NK-92 treated with Interleukin-12 subunit alpha and Interleukin-12 subunit beta, amount 100 ng/mL, for 24 hours (cell line): Measurements from ENCODE around the gene PCDHA11.
A peak's percentile ranks its signal among the peaks of the same experiment; 100 is the strongest.
"Not testable (repeated sequence)": the region's sequence is repeated elsewhere in the genome, so short reads cannot be mapped to it uniquely, and the experiment has no call there.

ENCODE experiments used
- DNase-seq: peaks from one replicate; lab custom pipeline; 2025; lab: John Stamatoyannopoulos, UW

Gene PCDHA11, protein sequence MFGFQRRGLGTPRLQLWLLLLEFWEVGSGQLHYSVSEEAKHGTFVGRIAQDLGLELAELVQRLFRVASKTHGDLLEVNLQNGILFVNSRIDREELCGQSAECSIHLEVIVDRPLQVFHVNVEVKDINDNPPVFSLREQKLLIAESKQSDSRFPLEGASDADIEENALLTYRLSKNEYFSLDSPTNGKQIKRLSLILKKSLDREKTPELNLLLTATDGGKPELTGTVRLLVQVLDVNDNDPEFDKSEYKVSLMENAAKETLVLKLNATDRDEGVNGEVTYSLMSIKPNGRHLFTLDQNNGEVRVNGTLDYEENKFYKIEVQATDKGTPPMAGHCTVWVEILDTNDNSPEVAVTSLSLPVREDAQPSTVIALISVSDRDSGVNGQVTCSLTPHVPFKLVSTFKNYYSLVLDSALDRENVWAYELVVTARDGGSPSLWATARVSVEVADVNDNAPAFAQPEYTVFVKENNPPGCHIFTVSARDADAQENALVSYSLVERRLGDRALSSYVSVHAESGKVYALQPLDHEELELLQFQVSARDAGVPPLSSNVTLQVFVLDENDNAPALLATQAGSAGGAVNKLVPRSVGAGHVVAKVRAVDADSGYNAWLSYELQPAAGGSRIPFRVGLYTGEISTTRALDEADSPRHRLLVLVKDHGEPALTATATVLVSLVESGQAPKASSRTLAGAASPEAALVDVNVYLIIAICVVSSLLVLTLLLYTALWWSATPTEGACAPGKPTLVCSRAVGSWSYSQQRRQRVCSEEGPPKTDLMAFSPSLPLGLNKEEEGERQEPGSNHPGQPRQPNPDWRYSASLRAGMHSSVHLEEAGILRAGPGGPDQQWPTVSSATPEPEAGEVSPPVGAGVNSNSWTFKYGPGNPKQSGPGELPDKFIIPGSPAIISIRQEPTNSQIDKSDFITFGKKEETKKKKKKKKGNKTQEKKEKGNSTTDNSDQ

DNA sequence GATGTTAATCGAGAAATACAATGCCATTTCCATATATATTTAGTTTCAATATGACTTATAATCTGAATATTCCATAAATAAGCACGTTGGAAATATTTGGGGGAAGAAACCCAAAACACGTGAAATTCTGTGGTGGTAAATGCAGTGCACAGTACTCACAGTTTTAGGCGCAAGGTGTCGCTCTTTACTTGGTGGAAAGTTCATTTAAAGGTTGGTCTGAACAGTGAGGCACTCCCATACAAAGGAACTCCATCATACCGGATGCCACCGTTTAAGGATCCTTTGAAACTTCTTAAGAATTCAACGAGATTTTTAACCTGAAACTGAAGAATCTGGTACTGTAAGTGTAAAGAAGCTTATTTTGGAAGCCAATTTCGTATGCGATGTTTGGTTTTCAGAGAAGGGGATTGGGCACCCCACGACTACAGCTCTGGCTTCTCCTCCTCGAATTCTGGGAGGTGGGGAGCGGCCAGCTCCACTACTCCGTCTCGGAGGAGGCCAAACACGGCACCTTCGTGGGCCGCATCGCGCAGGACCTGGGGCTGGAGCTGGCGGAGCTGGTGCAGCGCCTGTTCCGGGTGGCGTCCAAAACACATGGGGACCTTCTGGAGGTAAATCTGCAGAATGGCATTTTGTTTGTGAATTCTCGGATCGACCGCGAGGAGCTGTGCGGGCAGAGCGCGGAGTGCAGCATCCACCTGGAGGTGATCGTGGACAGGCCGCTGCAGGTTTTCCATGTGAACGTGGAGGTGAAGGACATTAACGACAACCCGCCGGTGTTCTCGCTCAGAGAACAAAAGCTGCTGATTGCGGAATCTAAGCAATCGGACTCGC, at the start of gene PCDHA11:
TSS of gene PCDHA11 (plus strand) at position 237 of the 834 bp plus-strand sequence. CDS start at position 384, 147 bp downstream.
- no peak for DNase-seq

- no peak for DNase-seq
Observed at GRCh38 chr5:140821375-140822280, 47.1 kb upstream of the PCDHA11 start, which contains the start of gene PCDHA5. PCDHA5 (plus strand) TSS chr5:140821613.

DNA sequence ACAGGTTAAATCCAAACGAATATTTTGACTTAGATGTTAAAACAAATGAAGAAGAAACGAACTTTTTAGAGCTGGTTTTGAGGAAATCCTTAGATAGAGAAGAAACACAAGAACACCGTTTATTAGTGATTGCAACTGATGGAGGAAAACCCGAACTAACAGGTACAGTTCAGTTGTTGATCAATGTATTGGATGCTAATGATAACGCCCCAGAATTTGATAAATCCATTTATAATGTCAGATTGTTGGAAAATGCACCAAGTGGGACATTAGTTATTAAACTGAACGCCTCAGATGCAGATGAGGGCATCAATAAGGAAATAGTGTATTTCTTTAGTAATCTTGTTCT, 46.5 kb upstream of the PCDHA11 start:
- no peak for DNase-seq

- not testable (repeated sequence) for DNase-seq
Observed at GRCh38 chr5:140822969-140823368, 45.8 kb upstream of the PCDHA11 start.

- DNase-seq = no peak
Observed at GRCh38 chr5:140823475-140823874, 45.3 kb upstream of the PCDHA11 start.

GRCh38 chr5:140827704-140828361, 40.9 kb upstream of the PCDHA11 start, which contains the start of gene PCDHA6:
PCDHA6 (plus strand) TSS chr5:140827960; CDS start chr5:140828092, 132 bp downstream.
- DNase-seq = no peak

DNA sequence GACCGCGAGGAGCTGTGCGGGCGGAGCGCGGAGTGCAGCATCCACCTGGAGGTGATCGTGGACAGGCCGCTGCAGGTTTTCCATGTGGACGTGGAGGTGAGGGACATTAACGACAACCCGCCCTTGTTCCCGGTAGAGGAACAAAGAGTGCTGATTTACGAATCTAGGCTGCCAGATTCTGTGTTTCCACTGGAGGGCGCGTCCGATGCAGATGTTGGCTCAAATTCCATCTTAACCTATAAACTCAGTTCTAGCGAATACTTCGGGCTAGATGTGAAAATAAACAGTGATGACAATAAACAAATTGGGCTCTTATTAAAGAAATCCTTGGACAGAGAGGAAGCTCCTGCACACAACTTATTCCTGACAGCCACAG, 40.4 kb upstream of the PCDHA11 start:
- no peak for DNase-seq

- DNase-seq = not testable (repeated sequence)
Observed at GRCh38 chr5:140829511-140830501, 39.0 kb upstream of the PCDHA11 start.

- DNase-seq = no peak
Observed at GRCh38 chr5:140833993-140834392, 34.8 kb upstream of the PCDHA11 start, which contains the start of gene PCDHA7. PCDHA7 (plus strand) TSS chr5:140834269; CDS start chr5:140834384, 115 bp downstream.

DNA sequence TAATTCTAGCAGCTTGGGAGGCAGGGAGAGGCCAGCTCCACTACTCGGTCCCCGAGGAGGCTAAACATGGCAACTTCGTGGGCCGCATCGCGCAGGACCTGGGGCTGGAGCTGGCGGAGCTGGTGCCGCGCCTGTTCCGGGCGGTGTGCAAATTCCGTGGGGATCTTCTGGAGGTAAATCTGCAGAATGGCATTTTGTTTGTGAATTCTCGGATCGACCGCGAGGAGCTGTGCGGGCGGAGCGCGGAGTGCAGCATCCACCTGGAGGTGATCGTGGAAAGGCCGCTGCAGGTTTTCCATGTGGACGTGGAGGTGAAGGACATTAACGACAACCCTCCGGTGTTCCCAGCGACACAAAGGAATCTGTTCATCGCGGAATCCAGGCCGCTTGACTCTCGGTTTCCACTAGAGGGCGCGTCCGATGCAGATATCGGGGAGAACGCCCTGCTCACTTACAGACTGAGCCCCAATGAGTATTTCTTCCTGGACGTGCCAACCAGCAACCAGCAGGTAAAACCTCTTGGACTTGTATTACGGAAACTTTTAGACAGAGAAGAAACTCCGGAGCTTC, 34.2 kb upstream of the PCDHA11 start:
- not testable (repeated sequence) for DNase-seq

- no peak for DNase-seq
Observed at GRCh38 chr5:140835622-140836510, 32.9 kb upstream of the PCDHA11 start.

DNA sequence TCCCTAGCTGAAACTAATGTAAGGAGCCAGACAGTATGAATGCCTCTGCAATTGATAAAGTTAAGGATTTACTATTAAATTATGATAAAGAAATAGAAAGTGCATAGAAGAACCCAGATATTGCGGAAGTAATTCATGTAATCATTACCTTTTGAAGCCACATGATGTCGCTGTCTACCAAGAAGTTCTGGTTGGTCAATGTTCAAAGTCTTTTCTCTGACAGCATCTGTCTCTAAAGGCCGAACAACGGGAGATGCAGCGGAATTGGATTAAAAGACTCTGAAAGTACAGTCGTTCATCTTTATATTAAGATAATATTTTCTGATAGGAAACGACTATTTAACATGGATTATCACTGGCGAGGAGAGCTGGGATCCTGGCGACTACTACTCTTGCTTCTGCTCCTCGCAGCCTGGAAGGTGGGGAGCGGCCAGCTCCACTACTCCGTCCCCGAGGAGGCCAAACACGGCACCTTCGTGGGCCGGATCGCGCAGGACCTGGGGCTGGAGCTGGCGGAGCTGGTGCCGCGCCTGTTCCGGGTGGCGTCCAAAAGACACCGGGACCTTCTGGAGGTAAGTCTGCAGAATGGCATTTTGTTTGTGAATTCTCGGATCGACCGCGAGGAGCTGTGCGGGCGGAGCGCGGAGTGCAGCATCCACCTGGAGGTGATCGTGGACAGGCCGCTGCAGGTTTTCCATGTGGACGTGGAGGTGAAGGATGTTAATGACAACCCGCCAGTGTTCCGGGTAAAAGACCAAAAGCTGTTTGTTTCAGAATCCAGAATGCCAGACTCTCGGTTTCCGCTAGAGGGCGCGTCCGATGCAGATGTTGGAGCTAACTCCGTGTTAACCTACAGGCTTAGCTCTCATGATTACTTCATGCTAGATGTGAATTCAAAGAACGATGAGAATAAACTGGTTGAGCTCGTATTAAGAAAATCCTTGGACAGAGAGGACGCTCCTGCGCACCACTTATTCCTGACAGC, 27.5 kb upstream of the PCDHA11 start, which contains the start of gene PCDHA8:
TSS of gene PCDHA8 (plus strand) at position 210 of the 985 bp plus-strand sequence. CDS start at position 345, 135 bp downstream.
- DNase-seq = peak; percentile 23

GRCh38 chr5:140842798-140843733, 25.7 kb upstream of the PCDHA11 start:
- DNase-seq = no peak

- DNase-seq = not testable (repeated sequence)
Observed at GRCh38 chr5:140848139-140849102, 20.3 kb upstream of the PCDHA11 start, which contains the start of gene PCDHA9. PCDHA9 (plus strand) TSS chr5:140848382; CDS start chr5:140848496, 114 bp downstream.
